Neural progenitor cell (in vitro differentiated cells): Measurements from ENCODE around the gene ENOSF1. TPM values are rescaled to one million over a fixed set of nuclear protein-coding genes. Genes with fewer than 3 reads are reported as not detected.

ENCODE experiments used
- DNase-seq: peaks from one replicate; pipeline ENCODE4 v3.0.0-alpha.2; 2016; ENCODE audit warnings: low spot score
- H2AFZ ChIP-seq: fragments of 200-600 bp; sonication (generic); replicated peaks from 2 replicates; pipeline ENCODE4 v1.6.1; 2016; ENCODE audit warnings: antibody characterized with exemption
- H3F3A ChIP-seq: fragments of 200-600 bp; sonication (generic); 2 replicates; pipeline ENCODE4 v1.6.1; 2016; ENCODE audit warnings: antibody characterized with exemption, low read depth
- H3K27ac ChIP-seq: fragments of 200-600 bp; sonication (generic); 2 replicates; pipeline ENCODE4 v1.5.1; 2016; ENCODE audit warnings: mild to moderate bottlenecking
- H3K27me3 ChIP-seq: fragments of 200-600 bp; sonication (generic); 2 replicates; pipeline ENCODE4 v1.6.1; 2016; ENCODE audit warnings: mild to moderate bottlenecking, moderate library complexity
- H3K36me3 ChIP-seq: fragments of 200-600 bp; sonication (generic); 2 replicates; pipeline ENCODE4 v1.5.1; 2016
- H3K4me1 ChIP-seq: fragments of 200-600 bp; sonication (generic); 2 replicates; pipeline ENCODE4 v1.6.1; 2016; ENCODE audit warnings: mixed run types
- H3K4me2 ChIP-seq: fragments of 200-600 bp; sonication (generic); 2 replicates; pipeline ENCODE4 v1.6.1; 2016
- H3K4me3 ChIP-seq: fragments of 200-600 bp; sonication (generic); 2 replicates; pipeline ENCODE4 v1.5.1; 2016
- H3K79me2 ChIP-seq: fragments of 200-600 bp; sonication (generic); 2 replicates; pipeline ENCODE4 v1.6.1; 2016; ENCODE audit warnings: low read depth
- H3K9ac ChIP-seq: fragments of 200-600 bp; sonication (generic); 2 replicates; pipeline ENCODE4 v1.6.1; 2016
- H3K9me3 ChIP-seq: fragments of 200-600 bp; sonication (generic); 2 replicates; pipeline ENCODE4 v1.5.1; 2016; ENCODE audit warnings: low read depth
- H4K20me1 ChIP-seq: fragments of 200-600 bp; sonication (generic); 2 replicates; pipeline ENCODE4 v1.6.1; 2016; ENCODE audit warnings: low read depth
- H3K27ac Mint-ChIP-seq: 3 replicates; pipeline ENCODE4 v1.8.0; 2021; ENCODE audit warnings: mixed read lengths
- H3K27me3 Mint-ChIP-seq: 2 replicates; pipeline ENCODE4 v1.8.0; 2022; ENCODE audit warnings: low read depth, mild to moderate bottlenecking, inconsistent platforms, moderate library complexity, mixed read lengths; ENCODE audit not compliant: insufficient read depth
- H3K36me3 Mint-ChIP-seq: 3 replicates; pipeline ENCODE4 v1.8.0; 2021; ENCODE audit warnings: mixed read lengths
- H3K4me1 Mint-ChIP-seq: 3 replicates; pipeline ENCODE4 v1.8.0; 2021; ENCODE audit warnings: mixed read lengths
- H3K4me3 Mint-ChIP-seq: 3 replicates; pipeline ENCODE4 v1.8.0; 2021; ENCODE audit warnings: mild to moderate bottlenecking, moderate library complexity, mixed read lengths
- H3K9me3 Mint-ChIP-seq: 3 replicates; pipeline ENCODE4 v1.8.0; 2020; ENCODE audit warnings: mixed read lengths
- CTCF ChIP-seq: fragments of 200-600 bp; sonication (generic); IDR thresholded peaks from 2 replicates; pipeline ENCODE4 v1.5.1; 2017; ENCODE audit warnings: antibody characterized with exemption, mild to moderate bottlenecking
- EZH2 ChIP-seq: fragments of 200-600 bp; sonication (generic); IDR thresholded peaks from 2 replicates; pipeline ENCODE4 v1.6.1; 2017; ENCODE audit warnings: antibody characterized with exemption, mild to moderate bottlenecking, moderate library complexity
- EZH2phosphoT487 ChIP-seq: fragments of 200-600 bp; sonication (generic); IDR thresholded peaks from 2 replicates; pipeline ENCODE4 v1.6.1; 2017; ENCODE audit warnings: antibody characterized with exemption
- total RNA-seq: library from RNA; depleted of rRNA; stranded (reverse); fragments of >200 nt; gene quantifications from 2 replicates; pipeline ENCODE4 v1.2.3, GENCODE V29; 2015; ENCODE audit warnings: low replicate concordance

Gene ENOSF1
- total RNA-seq, 1 donor from 2014 or later: 29.7 TPM

- DNase-seq: no peak
- Histone ChIP-seq H3K27ac (no peak overlapping the region), H3K27me3 (peaks cover 3% of the 10 kb centered on the region), H3K79me2 (no peaks in the 10 kb centered on the region), H3K36me3 (peaks cover 5% of the 10 kb centered on the region), H3K9ac (no peak overlapping the region), H2AFZ (no peak overlapping the region), H3K4me3 (no peak overlapping the region), H3K9me3 (no peaks in the 10 kb centered on the region), H3F3A (no peaks in the 10 kb centered on the region), H4K20me1 (peaks cover 27% of the 10 kb centered on the region), H3K4me2 (no peak overlapping the region), H3K4me1 (no peaks in the 10 kb centered on the region)
- no peaks in the 10 kb centered on the region for H3K9me3 Mint-ChIP-seq
- peaks cover 5% of the 10 kb centered on the region for H3K27me3 Mint-ChIP-seq
- no peaks in the 10 kb centered on the region for H3K4me1 Mint-ChIP-seq
- H3K4me3 Mint-ChIP-seq: no peak overlapping the region
- TF ChIP-seq CTCF: no peak
- no peak for TF ChIP-seq EZH2phosphoT487
- no peak for TF ChIP-seq EZH2
- no peak overlapping the region for H3K27ac Mint-ChIP-seq
- H3K36me3 Mint-ChIP-seq: peaks cover 15% of the 10 kb centered on the region
Measured at GRCh38 chr18:677951-678381, 34.5 kb downstream of the ENOSF1 start.

DNA sequence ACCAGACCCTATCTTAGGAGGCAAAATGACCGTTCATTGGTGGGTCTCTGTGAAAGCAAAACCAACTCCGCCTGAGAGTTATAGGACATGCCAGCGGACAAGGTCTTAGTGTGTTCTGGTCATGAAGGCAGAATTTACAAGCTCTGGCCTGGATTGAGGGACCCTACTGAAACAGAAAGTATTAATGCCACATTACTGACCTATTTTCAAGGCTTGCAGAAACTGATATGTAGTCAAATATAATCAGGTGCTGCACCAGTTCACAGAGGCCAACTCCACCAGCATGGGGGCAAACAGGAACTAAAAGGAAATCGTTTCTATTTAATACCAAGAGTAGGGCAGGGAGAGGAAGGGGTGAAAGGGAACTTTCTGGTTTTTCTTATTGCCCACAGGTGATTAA, 35.3 kb downstream of the ENOSF1 start:
- TF ChIP-seq CTCF: no peak
- no peak for TF ChIP-seq EZH2phosphoT487
- no peak for TF ChIP-seq EZH2
- Histone ChIP-seq H3K9me3 (no peaks in the 10 kb centered on the region), H3K27me3 (no peaks in the 10 kb centered on the region), H3K4me3 (no peak overlapping the region), H2AFZ (no peak overlapping the region), H3K36me3 (peaks cover 12% of the 10 kb centered on the region), H3K79me2 (no peaks in the 10 kb centered on the region), H3K4me1 (no peaks in the 10 kb centered on the region), H3K27ac (no peak overlapping the region), H3K9ac (no peak overlapping the region), H4K20me1 (peaks cover 24% of the 10 kb centered on the region), H3F3A (no peaks in the 10 kb centered on the region), H3K4me2 (no peak overlapping the region)
- Mint-ChIP-seq H3K27ac (no peak overlapping the region), H3K4me1 (no peaks in the 10 kb centered on the region), H3K9me3 (no peaks in the 10 kb centered on the region), H3K36me3 (peaks cover 17% of the 10 kb centered on the region), H3K4me3 (no peak overlapping the region), H3K27me3 (peaks cover 5% of the 10 kb centered on the region)
- DNase-seq: no peak

GRCh38 chr18:676736-677135, 35.7 kb downstream of the ENOSF1 start:
- H3K4me2 ChIP-seq: no peak overlapping the region
- H3K4me1 ChIP-seq: no peaks in the 10 kb centered on the region
- H3K27me3 ChIP-seq: no peaks in the 10 kb centered on the region
- no peaks in the 10 kb centered on the region for H3F3A ChIP-seq
- H3K36me3 Mint-ChIP-seq: peaks cover 16% of the 10 kb centered on the region
- H3K27ac ChIP-seq: no peak overlapping the region
- H2AFZ ChIP-seq: no peak overlapping the region
- H3K9me3 Mint-ChIP-seq: no peaks in the 10 kb centered on the region
- TF ChIP-seq EZH2: no peak
- TF ChIP-seq EZH2phosphoT487: no peak
- TF ChIP-seq CTCF: no peak
- DNase-seq: no peak
- no peaks in the 10 kb centered on the region for H3K4me1 Mint-ChIP-seq
- no peaks in the 10 kb centered on the region for H3K9me3 ChIP-seq
- H3K36me3 ChIP-seq: peaks cover 15% of the 10 kb centered on the region
- no peak overlapping the region for H3K9ac ChIP-seq
- H4K20me1 ChIP-seq: peaks cover 24% of the 10 kb centered on the region
- no peak overlapping the region for H3K4me3 ChIP-seq
- H3K79me2 ChIP-seq: no peaks in the 10 kb centered on the region
- no peak overlapping the region for H3K4me3 Mint-ChIP-seq
- peaks cover 3% of the 10 kb centered on the region for H3K27me3 Mint-ChIP-seq
- H3K27ac Mint-ChIP-seq: no peak overlapping the region
